ENCODE data around the gene FLACC1.

FLACC1 gene

GRCh38 chr2:201273330-201273983 lies 83.7 kb downstream of the FLACC1 start:
- no peak for DNase-seq

- no peak for DNase-seq
Measured at GRCh38 chr2:201271917-201272316, 85.2 kb downstream of the FLACC1 start.

DNA sequence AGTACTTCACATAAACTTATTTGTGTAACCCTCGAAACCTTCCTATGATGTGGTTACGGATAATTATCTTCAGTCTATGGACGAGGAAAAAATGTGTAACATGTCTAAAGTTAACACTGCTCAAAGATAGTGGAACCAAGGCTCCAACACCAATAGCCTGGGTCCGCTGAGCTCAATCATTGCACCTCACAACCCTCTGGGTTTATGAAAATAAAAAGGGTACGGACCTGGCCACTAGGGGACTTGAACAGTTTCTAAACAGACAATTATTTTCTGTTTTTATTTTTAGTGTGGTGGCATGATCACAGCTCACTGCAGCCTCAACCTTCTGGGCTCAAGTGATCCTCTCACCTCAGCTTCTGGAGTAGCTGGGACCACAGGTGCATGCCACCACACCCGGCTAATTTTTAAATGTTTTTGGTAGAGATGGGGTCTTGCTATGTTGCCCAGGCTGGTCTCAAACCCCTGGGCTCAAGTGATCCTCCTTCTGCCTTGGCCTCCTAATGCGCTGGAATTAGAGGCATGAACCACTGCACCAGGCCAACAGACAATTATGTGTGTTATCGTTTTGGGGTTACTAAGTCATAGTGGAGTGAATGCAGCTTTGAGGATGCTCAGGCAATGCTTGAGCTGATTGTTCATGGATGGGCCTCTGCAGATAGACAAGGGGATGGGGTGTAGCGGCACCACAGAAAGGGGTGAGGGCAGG lies 86.7 kb downstream of the FLACC1 start:
- DNase-seq = no peak

GRCh38 chr2:201269764-201270163 lies 87.4 kb downstream of the FLACC1 start:
- no peak for DNase-seq

- no peak for DNase-seq
Measured at GRCh38 chr2:201267278-201268030, 89.7 kb downstream of the FLACC1 start.

DNA sequence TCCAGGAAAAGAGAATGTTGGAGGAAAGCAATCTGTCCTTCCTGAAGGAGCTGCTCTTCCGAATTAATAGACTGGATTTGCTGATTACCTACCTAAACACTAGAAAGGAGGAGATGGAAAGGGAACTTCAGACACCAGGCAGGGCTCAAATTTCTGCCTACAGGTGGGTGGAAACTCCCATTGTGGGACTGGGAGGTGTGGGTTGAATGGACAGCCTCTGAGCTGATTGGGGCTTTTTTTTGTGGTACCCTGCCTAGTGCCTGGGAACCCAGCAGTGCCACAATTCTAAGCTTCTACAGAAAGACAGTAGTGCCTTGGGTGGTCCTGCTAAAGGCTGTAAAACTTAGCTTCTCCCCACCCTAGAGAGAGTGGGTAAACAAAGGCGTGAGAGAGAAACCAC lies 90.5 kb downstream of the FLACC1 start:
- DNase-seq = no peak

DNA sequence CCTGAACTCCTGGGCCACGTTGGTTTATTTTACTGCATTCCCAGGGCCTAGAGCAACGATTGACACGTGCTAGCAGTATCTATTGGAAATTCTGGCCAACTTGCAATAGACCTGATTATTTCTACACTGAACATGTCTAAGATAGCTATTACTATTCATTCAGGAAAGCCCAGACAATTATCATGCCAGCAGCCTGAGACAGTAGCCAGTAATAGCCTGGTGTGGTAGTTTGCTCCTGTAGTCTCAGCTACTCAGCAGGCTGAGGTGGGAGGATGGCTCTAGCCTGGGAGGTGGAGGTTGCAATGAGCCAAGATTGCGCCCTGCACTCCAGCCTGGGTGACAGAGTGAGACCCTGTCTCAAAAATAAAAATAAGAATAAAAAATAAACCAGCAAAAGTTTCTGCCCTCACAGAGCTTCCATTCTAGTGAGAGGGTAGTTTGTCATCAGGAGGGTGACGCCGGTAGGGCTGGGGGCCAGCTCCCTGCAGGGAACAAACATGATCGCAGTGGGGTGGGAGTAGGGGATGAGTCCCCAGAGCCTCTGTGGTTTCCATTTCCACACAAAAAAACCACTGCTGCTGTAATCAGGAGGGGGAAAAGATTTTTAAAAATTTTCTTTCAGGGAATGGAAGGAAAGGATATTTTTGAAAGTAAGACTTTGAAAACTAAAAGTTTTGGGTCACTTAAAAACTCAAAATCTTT lies 92.5 kb downstream of the FLACC1 start:
- no peak for DNase-seq

DNA sequence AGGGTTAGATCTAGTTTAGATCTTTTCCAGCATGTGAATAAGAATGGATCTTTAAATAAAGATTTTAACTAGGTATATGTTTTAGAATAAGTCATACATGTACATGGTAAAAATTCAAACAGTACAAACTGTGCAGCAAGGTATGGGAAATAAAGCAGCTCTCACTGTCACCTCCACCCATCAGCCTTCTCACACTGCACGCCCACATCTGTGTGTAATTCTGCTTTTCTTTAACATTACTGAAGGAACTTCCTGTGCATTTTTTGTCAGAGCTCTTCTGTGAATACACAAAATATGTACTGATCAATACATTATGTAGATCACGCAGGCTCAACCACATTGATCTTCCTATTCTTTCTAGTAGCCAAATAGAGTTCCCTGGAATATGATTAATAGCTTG lies 93.4 kb downstream of the FLACC1 start:
- DNase-seq = no peak

- DNase-seq = no peak
Measured at GRCh38 chr2:201262718-201263117, 94.4 kb downstream of the FLACC1 start.

DNA sequence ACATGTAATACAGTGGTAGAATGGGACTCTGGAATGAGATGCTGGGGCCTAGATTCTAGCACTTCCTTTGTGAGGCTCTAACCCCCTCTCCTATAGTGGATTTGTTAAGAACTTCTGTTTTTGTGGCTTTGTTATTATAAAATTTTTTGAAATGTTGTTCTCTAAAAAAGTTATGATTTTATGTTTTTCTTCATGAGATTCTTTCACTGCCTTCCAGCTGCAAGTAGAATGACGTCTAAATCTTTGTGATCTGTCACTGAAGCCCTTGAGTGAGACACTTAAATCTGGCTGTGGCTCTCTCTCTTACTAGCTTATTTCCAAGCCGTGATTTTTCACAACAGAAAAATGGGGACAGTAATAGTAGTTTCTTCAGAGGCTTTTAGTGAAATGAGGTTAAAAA lies 95.2 kb downstream of the FLACC1 start:
- DNase-seq = no peak

DNA sequence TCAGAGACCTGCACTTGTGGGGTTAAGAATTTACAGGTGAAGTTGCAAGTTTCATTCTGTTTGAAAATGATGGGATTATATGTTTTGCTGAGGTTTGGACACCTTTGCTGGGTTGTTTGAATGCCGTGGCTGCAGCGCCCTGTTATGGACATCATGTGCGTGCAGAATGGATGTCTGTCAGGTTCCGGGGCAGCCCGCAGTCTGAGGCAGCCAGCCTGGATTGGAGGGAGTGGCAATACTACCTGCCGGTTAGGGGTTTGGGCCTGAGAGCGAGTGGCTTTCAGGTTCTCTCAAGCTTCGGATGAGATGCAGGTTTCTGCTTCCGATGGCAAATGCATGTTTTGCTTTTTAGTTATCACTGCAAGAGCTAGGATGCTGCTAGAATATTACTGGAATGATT lies 95.7 kb downstream of the FLACC1 start:
- peak; percentile 22 for DNase-seq

DNA sequence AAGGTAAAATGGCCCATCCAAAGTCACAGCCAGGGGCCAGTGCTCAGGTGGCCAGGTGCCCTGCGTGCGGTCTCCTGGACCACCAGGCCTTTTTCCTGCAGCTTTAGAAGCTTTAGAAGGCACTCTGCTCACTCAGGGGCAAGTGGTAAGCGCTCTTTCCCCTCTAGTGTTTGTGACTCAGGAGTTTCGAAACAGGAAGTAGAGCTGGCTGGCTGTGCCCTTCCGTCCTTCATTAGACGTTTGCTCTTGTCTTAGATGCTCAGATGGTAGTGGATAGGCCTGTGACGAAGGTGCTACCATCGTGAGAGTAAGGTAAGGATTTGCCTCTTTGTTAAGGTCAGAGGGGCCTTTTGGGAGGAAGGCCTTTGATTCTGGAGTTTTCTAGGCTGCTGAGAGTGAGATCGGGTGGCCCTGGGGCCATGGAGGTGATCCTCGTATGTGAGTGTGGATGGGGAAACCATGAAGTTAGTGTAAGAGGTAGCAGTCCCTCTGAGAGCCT lies 96.8 kb downstream of the FLACC1 start, which contains the start of gene CASP8:
Gene CASP8 (plus strand): TSS at position 235 of the 499 bp plus-strand sequence. CDS start 5,951 bp downstream, outside the sequence.
- DNase-seq = peak; percentile 23

GRCh38 chr2:201258666-201259615 lies 98.2 kb downstream of the FLACC1 start:
- no peak for DNase-seq

- peak; percentile 81 for DNase-seq
Measured at GRCh38 chr2:201257956-201258665, 99.0 kb downstream of the FLACC1 start.

GRCh38 chr2:201257381-201257955 lies 99.7 kb downstream of the FLACC1 start:
- DNase-seq = peak; percentile 31

DNA sequence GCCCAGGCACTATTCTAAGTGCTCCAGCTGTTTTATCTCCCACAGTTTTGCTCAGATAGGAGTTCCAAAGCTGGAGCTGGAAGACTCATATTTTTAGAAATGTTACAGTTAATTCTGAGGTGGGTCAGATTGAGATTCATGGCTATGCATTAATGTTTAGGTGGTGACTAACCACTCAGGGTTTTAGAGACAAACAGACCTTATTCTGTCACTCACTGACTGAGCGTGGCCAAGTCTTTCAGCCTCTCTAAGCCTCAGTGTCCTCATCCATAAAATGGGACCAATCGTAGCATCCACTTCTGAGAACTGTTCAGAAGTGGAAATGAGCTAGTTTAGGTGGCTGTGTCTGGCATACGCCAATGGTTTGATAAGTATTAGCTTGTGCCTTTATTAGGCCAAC lies 101.1 kb downstream of the FLACC1 start:
- DNase-seq = no peak

DNA sequence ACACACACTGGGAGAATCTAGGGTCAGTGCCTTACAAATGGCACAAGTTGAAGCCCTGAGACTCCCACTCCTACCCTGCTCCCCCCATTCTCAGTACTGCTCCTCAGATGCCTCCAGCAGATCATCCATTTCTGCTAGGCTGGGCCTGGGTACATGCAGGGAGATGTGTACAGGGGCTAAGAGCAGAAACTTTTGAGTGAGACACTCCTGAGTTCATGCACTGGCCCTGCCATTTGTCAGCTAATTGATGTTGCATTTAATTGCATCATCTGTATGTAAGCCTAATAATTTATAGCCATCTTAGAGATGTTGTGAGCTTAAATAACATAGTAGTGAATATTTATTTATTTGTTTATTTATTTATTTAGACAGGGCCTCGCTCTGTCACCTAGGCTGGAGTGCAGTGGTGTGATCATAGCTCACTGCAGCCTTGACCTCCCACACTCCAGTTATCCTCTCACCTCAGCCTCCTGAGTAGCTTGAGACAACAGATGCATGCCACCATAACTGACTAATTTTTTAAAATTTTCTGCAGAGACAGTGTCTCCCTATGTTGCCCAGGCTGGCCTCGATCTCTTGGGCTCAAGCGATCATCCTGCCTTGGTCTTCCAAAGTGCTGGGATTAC lies 101.6 kb downstream of the FLACC1 start:
- DNase-seq = no peak

DNA sequence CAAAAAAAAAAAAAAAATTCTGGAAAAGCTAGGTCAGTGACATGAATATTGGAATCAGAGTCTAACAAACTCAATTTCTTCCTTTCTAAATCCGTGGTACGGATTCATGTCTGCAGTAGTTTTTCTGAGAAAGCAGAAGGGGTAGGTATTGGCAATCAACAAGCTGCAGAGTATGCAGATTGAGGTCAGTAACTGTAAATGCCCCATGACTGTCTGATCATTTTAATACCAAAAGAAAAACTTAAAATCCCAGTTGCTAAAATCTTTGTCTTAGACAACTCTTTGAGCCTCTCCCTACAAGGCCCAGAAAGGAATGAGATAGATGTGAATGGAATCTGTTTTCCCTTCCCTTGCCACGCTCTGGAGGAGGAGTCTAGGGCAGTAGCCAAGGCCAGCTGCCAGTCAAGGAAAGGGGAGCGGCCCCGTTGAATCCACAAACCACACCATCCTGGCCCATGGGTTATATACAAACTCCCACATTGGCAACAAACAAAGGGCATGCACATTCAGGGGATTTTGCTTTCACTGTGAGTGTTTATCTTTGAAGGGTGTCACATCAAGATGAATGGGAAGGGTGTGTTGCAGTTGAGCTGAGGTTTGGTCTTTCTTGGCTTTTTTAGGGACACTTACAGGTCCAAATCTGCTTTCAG lies 102.9 kb downstream of the FLACC1 start:
- no peak for DNase-seq

DNA sequence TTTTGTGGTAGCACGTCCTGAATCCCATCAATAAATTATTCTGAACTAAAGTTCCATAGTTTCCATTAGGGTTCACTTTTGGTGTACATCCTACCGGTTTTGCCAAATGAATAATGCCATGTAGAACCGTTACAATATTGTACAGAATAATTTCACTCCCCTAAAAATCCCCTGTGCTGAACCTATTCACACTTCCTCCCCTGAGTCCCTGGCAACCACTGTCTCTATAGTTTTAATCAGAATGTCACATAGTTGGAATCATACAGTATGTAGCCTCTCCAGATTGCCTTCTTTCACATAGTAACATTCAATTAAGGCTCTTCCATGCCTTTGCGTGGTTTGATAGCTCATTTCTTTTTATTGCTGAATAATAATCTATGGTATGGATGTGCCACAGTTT lies 106.4 kb downstream of the FLACC1 start:
- no peak for DNase-seq

- no peak for DNase-seq
Measured at GRCh38 chr2:201249889-201250288, 107.3 kb downstream of the FLACC1 start.

Measured in effector CD8-positive, alpha-beta T cell (primary cell).